ENCODE results near the gene DNAJC13. TPM values are rescaled to one million over a fixed set of nuclear protein-coding genes. Genes with fewer than 3 reads are reported as not detected.

Gene DNAJC13
- total RNA-seq, 4 donors from 2014 or later, result 44.9 to 68.1 (median 65.5) TPM

DNA sequence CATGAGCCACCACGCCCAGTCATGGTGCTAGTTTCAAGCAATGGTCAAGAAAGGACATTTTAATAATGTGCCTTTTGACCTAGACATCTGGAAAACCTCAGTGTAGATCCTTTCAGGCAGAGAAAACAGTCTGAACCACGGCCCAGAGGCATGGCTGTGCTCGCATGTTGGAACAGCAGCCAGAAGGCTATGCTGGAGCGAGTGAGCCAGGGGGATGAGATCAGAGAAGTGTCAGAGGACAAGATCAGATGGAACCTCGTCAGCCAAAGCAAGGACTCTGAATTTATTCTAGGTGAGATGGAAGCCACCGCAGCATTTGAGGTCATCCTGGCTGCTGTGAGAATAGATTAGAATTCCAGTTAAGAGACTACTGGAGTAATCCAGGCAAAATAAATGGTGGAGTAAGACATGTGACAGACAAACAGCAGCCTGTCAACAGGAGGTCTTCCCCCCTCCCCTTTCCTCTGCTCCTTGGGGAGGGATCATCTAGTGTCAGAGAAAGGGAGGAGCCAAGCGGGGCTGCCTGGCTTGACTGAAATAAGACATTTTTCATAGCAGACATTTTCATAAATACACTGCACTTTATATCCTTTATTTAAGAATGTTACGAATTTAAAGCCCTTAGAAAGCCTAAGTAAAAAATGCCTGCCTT lies 139.3 kb downstream of the DNAJC13 start:
- Histone ChIP-seq H3K4me1 (no peaks in the 10 kb centered on the region), H3K9me3 (no peaks in the 10 kb centered on the region), H3K27ac (peak overlapping the region in 1 of 4 donors; percentile 11), H3K36me3 (peaks cover 0 to 7% (median 0%) of the 10 kb centered on the region in 4 donors), H3K27me3 (no peaks in the 10 kb centered on the region), H3K4me3 (no peak overlapping the region)
- no peak for TF ChIP-seq POLR2AphosphoS5 (IDR thresholded peaks at IDR 0.05)
- no peak for TF ChIP-seq POLR2A (IDR thresholded peaks at IDR 0.05)
- TF ChIP-seq, protein P1, sequence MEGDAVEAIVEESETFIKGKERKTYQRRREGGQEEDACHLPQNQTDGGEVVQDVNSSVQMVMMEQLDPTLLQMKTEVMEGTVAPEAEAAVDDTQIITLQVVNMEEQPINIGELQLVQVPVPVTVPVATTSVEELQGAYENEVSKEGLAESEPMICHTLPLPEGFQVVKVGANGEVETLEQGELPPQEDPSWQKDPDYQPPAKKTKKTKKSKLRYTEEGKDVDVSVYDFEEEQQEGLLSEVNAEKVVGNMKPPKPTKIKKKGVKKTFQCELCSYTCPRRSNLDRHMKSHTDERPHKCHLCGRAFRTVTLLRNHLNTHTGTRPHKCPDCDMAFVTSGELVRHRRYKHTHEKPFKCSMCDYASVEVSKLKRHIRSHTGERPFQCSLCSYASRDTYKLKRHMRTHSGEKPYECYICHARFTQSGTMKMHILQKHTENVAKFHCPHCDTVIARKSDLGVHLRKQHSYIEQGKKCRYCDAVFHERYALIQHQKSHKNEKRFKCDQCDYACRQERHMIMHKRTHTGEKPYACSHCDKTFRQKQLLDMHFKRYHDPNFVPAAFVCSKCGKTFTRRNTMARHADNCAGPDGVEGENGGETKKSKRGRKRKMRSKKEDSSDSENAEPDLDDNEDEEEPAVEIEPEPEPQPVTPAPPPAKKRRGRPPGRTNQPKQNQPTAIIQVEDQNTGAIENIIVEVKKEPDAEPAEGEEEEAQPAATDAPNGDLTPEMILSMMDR (IDR thresholded peaks at IDR 0.05), result no peak
- TF ChIP-seq EP300 (IDR thresholded peaks at IDR 0.05; ENCODE audit: low read depth), result no peak
- in situ Hi-C loops (cut with MboI; ENCODE audit: low pct_ligation_motif_present in 1 of 4, low pct_unique_long_range_greater_than_20kb in 1 of 4, low sequenced_read_pairs in 3 of 4), result no loop called here
- intact Hi-C loops (cut with DNase I; ENCODE audit: low total_unique reads), result no loop called here
- WGBS, 2 donors (ENCODE audit: low coverage in 1 of 2), result 83 to 88% methylated on average over 4 to 8 of the region's 8 CpGs
- DNase-seq, result no peak

DNA sequence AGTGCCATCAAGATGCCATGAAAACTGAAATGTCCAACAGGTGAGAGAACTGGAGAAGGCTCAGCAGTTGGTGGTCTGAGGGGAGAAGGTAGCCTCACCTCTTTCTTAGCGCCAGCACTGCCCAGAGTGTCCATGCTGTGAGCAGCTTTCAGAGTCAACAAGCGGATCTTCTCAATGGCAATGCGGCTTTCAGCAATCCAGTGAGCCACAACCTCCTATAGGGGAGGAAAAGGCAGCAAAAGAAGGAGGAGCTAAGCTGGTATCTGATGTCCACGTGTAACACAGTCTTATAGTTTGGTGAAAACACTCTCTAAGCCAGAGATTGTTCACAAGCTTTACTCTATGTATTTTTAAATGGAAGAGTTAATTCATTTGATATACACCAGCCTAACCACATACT lies 143.7 kb downstream of the DNAJC13 start:
- WGBS, 2 donors (ENCODE audit: low coverage in 1 of 2), result 67 to 85% methylated on average over 1 to 4 of the region's 4 CpGs
- no peak overlapping the region for H3K4me3 ChIP-seq
- no peak overlapping the region for H3K27ac ChIP-seq
- peaks cover 0 to 7% (median 0%) of the 10 kb centered on the region in 4 donors for H3K36me3 ChIP-seq
- intact Hi-C loops (cut with DNase I; ENCODE audit: low total_unique reads), result no loop called here
- DNase-seq, result no peak
- in situ Hi-C loops (cut with MboI; ENCODE audit: low pct_ligation_motif_present in 1 of 4, low pct_unique_long_range_greater_than_20kb in 1 of 4, low sequenced_read_pairs in 3 of 4), result no loop called here
- no peaks in the 10 kb centered on the region for H3K27me3 ChIP-seq
- H3K9me3 ChIP-seq, result no peaks in the 10 kb centered on the region
- H3K4me1 ChIP-seq, result no peaks in the 10 kb centered on the region
- no peak for TF ChIP-seq EP300 (IDR thresholded peaks at IDR 0.05; ENCODE audit: low read depth)
- TF ChIP-seq, protein P1 (IDR thresholded peaks at IDR 0.05), result no peak
- TF ChIP-seq POLR2A (IDR thresholded peaks at IDR 0.05), result no peak
- no peak for TF ChIP-seq POLR2AphosphoS5 (IDR thresholded peaks at IDR 0.05)

DNA sequence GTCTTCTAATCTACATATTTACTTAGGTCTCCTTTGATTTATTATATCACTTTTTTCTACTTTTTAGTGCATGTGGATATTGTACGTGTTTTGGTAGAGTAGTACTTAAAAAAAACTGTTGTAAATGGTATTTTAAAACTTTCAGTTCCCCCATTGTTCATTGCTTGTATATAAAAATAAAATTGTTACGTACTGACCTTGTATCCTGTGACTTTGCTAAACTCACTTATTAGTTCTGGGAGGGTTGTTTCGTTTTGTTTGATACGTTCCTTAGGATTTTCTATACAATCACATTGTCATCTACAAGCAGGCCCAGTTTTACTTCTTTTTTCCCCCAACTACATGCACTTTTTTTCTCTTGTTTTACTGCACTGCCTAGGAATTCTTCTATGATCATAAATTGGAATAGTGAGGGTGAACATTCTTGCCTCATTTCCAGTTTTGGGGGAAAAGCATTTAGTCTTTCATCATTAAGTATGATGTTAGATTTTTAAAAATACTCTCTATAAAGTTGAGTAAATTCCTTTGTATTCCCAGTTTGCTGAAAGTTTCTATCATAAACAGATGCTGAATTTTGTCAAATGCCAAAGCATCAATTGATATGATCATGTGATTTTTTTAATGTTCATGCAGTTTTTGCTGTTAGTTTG lies 146.2 kb downstream of the DNAJC13 start:
- in situ Hi-C loops (cut with MboI; ENCODE audit: low pct_ligation_motif_present in 1 of 4, low pct_unique_long_range_greater_than_20kb in 1 of 4, low sequenced_read_pairs in 3 of 4) (no loop called here), intact Hi-C loops (cut with DNase I; ENCODE audit: low total_unique reads) (no loop called here)
- 75 to 84% methylated on average over 4 of the region's 4 CpGs for WGBS, 2 donors (ENCODE audit: low coverage in 1 of 2)
- no peaks in the 10 kb centered on the region for H3K27me3 ChIP-seq
- no peak overlapping the region for H3K4me3 ChIP-seq
- no peaks in the 10 kb centered on the region for H3K4me1 ChIP-seq
- TF ChIP-seq POLR2A (IDR thresholded peaks at IDR 0.05), result no peak
- TF ChIP-seq, protein P1 (IDR thresholded peaks at IDR 0.05), result no peak
- no peak for TF ChIP-seq POLR2AphosphoS5 (IDR thresholded peaks at IDR 0.05)
- TF ChIP-seq EP300 (IDR thresholded peaks at IDR 0.05; ENCODE audit: low read depth), result no peak
- H3K9me3 ChIP-seq, result no peaks in the 10 kb centered on the region
- H3K27ac ChIP-seq, result no peak overlapping the region
- DNase-seq, result no peak
- peaks cover 0 to 7% (median 0%) of the 10 kb centered on the region in 4 donors for H3K36me3 ChIP-seq

DNA sequence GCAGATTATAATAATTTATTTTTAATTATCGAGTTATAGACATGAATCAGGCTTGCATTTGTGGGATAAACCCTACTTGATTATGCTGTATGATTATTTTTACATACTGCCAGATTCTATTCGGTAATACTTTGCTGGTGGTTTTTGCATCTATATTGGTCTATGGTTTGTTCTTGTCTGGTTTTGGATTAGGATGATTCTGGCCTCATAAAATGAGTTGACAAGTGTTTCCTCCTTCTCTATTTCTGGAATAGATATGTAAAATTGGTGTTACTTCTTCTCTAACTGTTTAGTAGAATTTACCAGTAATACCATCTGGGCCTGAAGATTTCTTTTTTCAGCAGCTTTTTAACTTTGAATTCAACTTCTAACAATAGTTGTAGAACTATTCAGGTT lies 146.8 kb downstream of the DNAJC13 start:
- WGBS, 2 donors (ENCODE audit: low coverage in 1 of 2), result 72 to 89% methylated on average over 2 of the region's 2 CpGs
- no peak overlapping the region for H3K4me3 ChIP-seq
- no peak overlapping the region for H3K27ac ChIP-seq
- no peaks in the 10 kb centered on the region for H3K9me3 ChIP-seq
- intact Hi-C loops (cut with DNase I; ENCODE audit: low total_unique reads) (no loop called here), in situ Hi-C loops (cut with MboI; ENCODE audit: low pct_ligation_motif_present in 1 of 4, low pct_unique_long_range_greater_than_20kb in 1 of 4, low sequenced_read_pairs in 3 of 4) (no loop called here)
- H3K4me1 ChIP-seq, result no peaks in the 10 kb centered on the region
- H3K27me3 ChIP-seq, result no peaks in the 10 kb centered on the region
- DNase-seq, result no peak
- TF ChIP-seq POLR2A (IDR thresholded peaks at IDR 0.05), result no peak
- TF ChIP-seq POLR2AphosphoS5 (IDR thresholded peaks at IDR 0.05), result no peak
- TF ChIP-seq EP300 (IDR thresholded peaks at IDR 0.05; ENCODE audit: low read depth), result no peak
- TF ChIP-seq, protein P1 (IDR thresholded peaks at IDR 0.05), result no peak
- H3K36me3 ChIP-seq, result peaks cover 0 to 2% (median 0%) of the 10 kb centered on the region in 4 donors

Measured in transverse colon (tissue), 4 donors.